Measurements from ENCODE around the gene TCTN1.
"Not testable (repeated sequence)": the region's sequence is repeated elsewhere in the genome, so short reads cannot be mapped to it uniquely, and the experiment has no call there.

The TCTN1 gene

GRCh38 chr12:110577864-110578693, 35.9 kb upstream of the TCTN1 start:
- no peak for DNase-seq (ENCODE audit: insufficient read length)
- peak; percentile 5 for FAIRE-seq

DNA sequence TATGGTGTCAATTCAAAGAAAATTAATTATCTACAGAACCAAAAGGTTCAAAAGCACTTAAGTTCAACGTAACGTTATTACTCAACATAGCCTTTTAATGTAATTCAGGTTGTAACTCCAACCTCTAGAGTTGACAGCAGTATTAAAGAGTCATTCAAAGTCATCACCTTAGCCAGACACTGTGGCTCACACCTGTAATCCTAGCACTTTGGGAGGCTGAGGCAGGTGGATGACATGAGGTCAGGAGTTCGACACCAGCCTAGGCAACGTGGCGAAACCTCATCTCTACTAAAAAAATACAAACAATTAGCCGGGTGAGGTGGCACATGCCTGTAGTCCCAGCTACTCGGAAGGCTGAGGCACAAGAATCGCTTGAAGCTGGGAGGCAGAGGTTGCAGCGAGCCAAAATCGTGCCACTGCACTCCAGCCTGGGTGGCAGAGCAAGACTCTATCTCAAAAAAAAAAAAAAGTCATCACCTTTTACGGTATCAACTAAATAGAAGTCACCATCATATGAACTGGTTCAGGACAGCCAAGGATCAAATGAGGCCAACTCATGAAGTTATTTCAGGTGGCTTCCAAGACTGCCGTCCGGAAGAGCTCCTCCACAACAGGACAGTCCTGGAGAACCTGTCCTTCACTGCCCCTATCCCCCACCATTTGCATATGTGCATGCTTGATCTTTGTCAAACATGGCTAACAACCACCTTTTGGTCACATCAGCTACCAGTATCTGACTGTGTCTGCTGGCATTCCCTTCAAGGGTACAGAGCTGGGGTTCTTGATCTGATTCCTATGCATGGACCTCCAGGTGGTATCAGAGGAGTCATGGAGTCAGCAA, 35.0 kb upstream of the TCTN1 start:
- TF ChIP-seq POLR2AphosphoS5 (IDR thresholded peaks at IDR 0.05; ENCODE audit: low read depth, low read length), result no peak
- no peak for TF ChIP-seq POLR2A (IDR thresholded peaks at IDR 0.05; ENCODE audit: low read depth, low read length)
- no peak for TF ChIP-seq TAF1 (IDR thresholded peaks at IDR 0.05; ENCODE audit: borderline replicate concordance, low read depth, low read length)
- FAIRE-seq (no peak), DNase-seq (ENCODE audit: insufficient read length) (no peak)

More at GRCh38 chr12:110577864-110578693, 35.9 kb upstream of the TCTN1 start:
- TF ChIP-seq TAF1 (IDR thresholded peaks at IDR 0.05; ENCODE audit: borderline replicate concordance, low read depth, low read length), result no peak
- TF ChIP-seq POLR2AphosphoS5 (IDR thresholded peaks at IDR 0.05; ENCODE audit: low read depth, low read length), result no peak
- TF ChIP-seq POLR2A (IDR thresholded peaks at IDR 0.05; ENCODE audit: low read depth, low read length), result no peak

DNA sequence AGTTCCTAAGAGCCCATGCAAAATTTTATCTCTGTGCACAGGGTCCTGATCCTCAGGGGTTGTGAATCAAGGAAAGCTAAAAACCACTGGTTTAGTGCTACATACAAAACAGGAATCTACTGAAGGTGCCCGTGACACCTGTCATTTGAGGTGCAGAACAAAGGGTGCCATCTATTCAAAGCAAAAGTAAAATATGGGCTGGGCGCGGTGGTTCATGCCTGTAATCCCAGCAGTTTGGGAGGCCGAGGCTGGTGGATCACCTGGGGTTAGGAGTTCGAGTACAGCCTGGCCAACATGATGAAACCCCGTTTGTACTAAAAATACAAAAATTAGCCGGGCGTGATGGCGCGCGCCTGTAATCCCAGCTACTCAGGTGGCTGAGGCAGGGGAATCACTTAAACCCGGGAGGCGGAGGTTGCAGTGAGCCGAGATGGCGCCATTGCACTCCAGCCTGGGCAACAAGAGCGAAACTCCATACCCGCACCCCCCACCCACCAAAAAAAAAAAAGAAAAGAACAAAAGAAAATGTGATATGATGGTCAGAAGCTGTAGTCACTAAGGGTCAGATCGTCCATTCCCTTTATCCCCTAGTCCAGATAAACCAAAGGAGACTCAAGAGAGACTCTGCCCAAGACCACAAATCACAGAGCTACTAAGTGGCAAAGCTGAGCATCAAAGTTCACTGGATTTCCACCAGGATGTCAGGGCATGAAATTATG, 34.2 kb upstream of the TCTN1 start:
- TF ChIP-seq TAF1 (IDR thresholded peaks at IDR 0.05; ENCODE audit: borderline replicate concordance, low read depth, low read length) (no peak), POLR2AphosphoS5 (IDR thresholded peaks at IDR 0.05; ENCODE audit: low read depth, low read length) (no peak), POLR2A (IDR thresholded peaks at IDR 0.05; ENCODE audit: low read depth, low read length) (no peak)
- FAIRE-seq (no peak), DNase-seq (ENCODE audit: insufficient read length) (no peak)

GRCh38 chr12:110581931-110582275, 32.0 kb upstream of the TCTN1 start:
- TF ChIP-seq POLR2AphosphoS5 (IDR thresholded peaks at IDR 0.05; ENCODE audit: low read depth, low read length) (no peak), TAF1 (IDR thresholded peaks at IDR 0.05; ENCODE audit: borderline replicate concordance, low read depth, low read length) (no peak), POLR2A (IDR thresholded peaks at IDR 0.05; ENCODE audit: low read depth, low read length) (no peak)
- DNase-seq (ENCODE audit: insufficient read length) (no peak), FAIRE-seq (no peak)

DNA sequence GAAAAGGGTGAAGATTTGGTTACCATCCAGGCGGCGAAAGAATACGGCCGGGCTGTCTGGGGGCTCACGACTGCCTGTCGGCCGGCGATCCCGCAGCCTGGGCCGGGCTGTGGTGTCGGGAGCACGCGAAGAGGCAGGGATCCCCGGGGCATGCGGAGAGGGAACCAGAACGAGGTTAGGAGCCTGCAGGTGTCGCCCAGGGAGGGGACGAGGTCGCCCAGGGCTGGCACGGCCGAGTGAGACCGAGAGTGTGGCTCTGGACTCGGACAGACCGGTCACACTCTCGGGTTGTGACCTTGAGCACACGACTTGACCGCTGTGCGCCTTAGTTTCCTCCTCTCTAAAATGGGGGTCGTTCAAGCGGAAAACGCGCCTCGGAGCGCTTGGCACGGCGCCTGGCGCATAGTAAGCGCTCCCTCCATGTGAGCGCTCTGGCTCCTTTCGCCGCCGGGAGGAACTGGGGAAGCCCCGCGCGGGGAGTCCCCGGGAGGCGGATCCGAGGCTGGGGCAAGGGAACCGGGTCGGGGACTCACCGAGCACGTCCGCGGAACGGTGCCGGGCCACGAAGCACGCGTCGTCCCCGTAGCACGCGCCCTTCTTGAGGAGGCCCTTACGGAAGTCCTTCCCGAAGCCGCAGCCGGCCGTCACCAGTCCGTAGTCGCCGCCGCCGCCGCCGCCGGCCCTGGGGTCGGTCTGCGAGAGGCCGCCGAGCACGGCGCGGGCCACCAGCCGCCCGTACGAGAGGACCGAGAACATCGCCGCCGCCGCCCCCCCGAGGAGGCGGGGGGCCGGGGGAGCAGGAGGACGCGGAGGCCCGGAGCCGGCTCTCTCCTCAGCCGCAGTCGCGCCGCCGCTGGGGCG, 31.4 kb upstream of the TCTN1 start:
- DNase-seq (ENCODE audit: insufficient read length) (peak; percentile 43), FAIRE-seq (peak; percentile 90)
- TF ChIP-seq POLR2AphosphoS5 (IDR thresholded peaks at IDR 0.05; ENCODE audit: low read depth, low read length) (peak; percentile 68), POLR2A (IDR thresholded peaks at IDR 0.05; ENCODE audit: low read depth, low read length) (peak; percentile 54), TAF1 (IDR thresholded peaks at IDR 0.05; ENCODE audit: borderline replicate concordance, low read depth, low read length) (peak; percentile 66; the same call in 1 of the 2 replicates)

- peak; percentile 91 for TF ChIP-seq POLR2A (IDR thresholded peaks at IDR 0.05; ENCODE audit: low read depth, low read length)
- peak; percentile 69 for TF ChIP-seq POLR2AphosphoS5 (IDR thresholded peaks at IDR 0.05; ENCODE audit: low read depth, low read length)
- TF ChIP-seq TAF1 (IDR thresholded peaks at IDR 0.05; ENCODE audit: borderline replicate concordance, low read depth, low read length), result peak; percentile 90
- FAIRE-seq (peak; percentile 96), DNase-seq (ENCODE audit: insufficient read length) (peak; percentile 69)
Observed at GRCh38 chr12:110583137-110584059, 30.5 kb upstream of the TCTN1 start, which contains the start of gene PPTC7. Gene PPTC7, minus strand, starts transcription at chr12:110583318. Its CDS starts 287 bp downstream, at chr12:110583031.

DNA sequence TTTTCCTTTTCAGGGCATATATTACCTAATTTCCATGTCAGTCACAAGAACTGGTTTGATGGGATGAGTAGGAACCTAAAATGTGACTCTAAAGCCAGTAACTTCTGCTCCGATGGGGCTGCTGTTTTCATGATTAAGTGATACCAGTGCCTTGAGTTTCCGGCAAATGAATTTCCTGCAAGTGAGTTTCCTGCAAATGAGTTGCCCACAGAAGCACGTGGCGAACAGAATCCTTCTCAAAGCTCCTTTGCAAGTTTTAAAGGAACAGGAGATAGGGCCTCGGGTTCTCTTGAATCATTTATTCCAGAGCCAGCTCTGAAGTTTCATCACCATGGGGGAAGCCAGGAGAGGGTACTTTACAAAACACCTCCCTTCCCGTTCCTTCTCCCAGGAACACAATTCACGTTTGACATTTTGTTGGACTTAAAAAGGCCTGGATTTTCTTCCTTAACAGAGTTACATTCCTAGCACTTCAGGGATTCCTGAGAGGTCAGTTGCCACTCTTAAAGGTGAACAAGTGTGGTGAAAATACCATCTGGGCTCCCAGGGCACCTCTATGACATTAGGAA, 28.6 kb upstream of the TCTN1 start:
- DNase-seq (ENCODE audit: insufficient read length) (no peak), FAIRE-seq (no peak)

GRCh38 chr12:110587102-110587501, 26.8 kb upstream of the TCTN1 start:
- DNase-seq (ENCODE audit: insufficient read length); FAIRE-seq: not testable (repeated sequence)

More for the DNA sequence above, 28.6 kb upstream of the TCTN1 start:
- TF ChIP-seq POLR2A (IDR thresholded peaks at IDR 0.05; ENCODE audit: low read depth, low read length), result no peak
- no peak for TF ChIP-seq TAF1 (IDR thresholded peaks at IDR 0.05; ENCODE audit: borderline replicate concordance, low read depth, low read length)
- no peak for TF ChIP-seq POLR2AphosphoS5 (IDR thresholded peaks at IDR 0.05; ENCODE audit: low read depth, low read length)

GRCh38 chr12:110590059-110590458, 23.9 kb upstream of the TCTN1 start:
- FAIRE-seq (no peak), DNase-seq (ENCODE audit: insufficient read length) (no peak)
- TF ChIP-seq POLR2A (IDR thresholded peaks at IDR 0.05; ENCODE audit: low read depth, low read length) (no peak), TAF1 (IDR thresholded peaks at IDR 0.05; ENCODE audit: borderline replicate concordance, low read depth, low read length) (no peak), POLR2AphosphoS5 (IDR thresholded peaks at IDR 0.05; ENCODE audit: low read depth, low read length) (no peak)
